Activated naive CD4-positive, alpha-beta T cell treated with anti-CD3 and anti-CD28 coated beads for 36 hours (primary cell): ENCODE data around the gene LMO3. TPM values are rescaled to one million over a fixed set of nuclear protein-coding genes. Genes with fewer than 3 reads are reported as not detected.

Experiments
- CTCF ChIA-PET: fragments of 350-600 bp; sonication (Branson Sonifier 250); formaldehyde crosslinking; loops from one replicate; lab custom pipeline; 2021; ENCODE audit warnings: antibody characterized with exemption; lab: Charles Lee
- DNase-seq: peaks from one replicate; pipeline ENCODE4 v3.0.0-alpha.2; 2020
- H3K27ac Mint-ChIP-seq: one replicate; pipeline ENCODE4 v1.8.0; 2021; ENCODE audit warnings: mild to moderate bottlenecking, mixed read lengths
- H3K27me3 Mint-ChIP-seq: one replicate; pipeline ENCODE4 v1.8.0; 2021; ENCODE audit warnings: low read depth, mixed read lengths
- H3K36me3 Mint-ChIP-seq: one replicate; pipeline ENCODE4 v1.8.0; 2021; ENCODE audit warnings: low read depth, mixed read lengths
- H3K4me1 Mint-ChIP-seq: one replicate; pipeline ENCODE4 v1.8.0; 2021; ENCODE audit warnings: low read depth, mixed read lengths
- H3K4me3 Mint-ChIP-seq: one replicate; pipeline ENCODE4 v1.8.0; 2021; ENCODE audit warnings: mild to moderate bottlenecking, moderate library complexity, mixed read lengths
- H3K9me3 Mint-ChIP-seq: one replicate; pipeline ENCODE4 v1.8.0; 2021; ENCODE audit warnings: mixed read lengths
- intact Hi-C: fragments of 100-400 bp; cut with micrococcal nuclease; formaldehyde crosslinking; loops from one replicate; pipeline ENCODE4 v1.15.1; 2023
- total RNA-seq, 2 experiments: library from RNA; stranded (reverse); gene quantifications; one replicate each; pipeline ENCODE4 v1.2.3, GENCODE V29; 2021

The LMO3 gene
- not detected for total RNA-seq

DNA sequence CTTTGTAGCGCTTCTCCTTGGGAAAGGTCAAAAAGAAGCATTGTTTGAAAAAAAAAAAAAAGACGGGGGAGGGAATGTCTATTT, at the start of gene LMO3:
Gene LMO3 (minus strand): TSS at position 46 of the 84 bp plus-strand sequence. CDS start 5,302 bp downstream, outside the sequence.
- no peak for DNase-seq
- CTCF ChIA-PET: no interaction called here
- intact Hi-C loops: no loop called here
- Mint-ChIP-seq H3K36me3 (peaks cover 2% of the 10 kb centered on the region), H3K9me3 (no peaks in the 10 kb centered on the region), H3K27me3 (peaks cover 59% of the 10 kb centered on the region), H3K27ac (no peak within 1 kb of the TSS), H3K4me3 (no peak within 1 kb of the TSS), H3K4me1 (no peaks in the 10 kb centered on the region)

DNA sequence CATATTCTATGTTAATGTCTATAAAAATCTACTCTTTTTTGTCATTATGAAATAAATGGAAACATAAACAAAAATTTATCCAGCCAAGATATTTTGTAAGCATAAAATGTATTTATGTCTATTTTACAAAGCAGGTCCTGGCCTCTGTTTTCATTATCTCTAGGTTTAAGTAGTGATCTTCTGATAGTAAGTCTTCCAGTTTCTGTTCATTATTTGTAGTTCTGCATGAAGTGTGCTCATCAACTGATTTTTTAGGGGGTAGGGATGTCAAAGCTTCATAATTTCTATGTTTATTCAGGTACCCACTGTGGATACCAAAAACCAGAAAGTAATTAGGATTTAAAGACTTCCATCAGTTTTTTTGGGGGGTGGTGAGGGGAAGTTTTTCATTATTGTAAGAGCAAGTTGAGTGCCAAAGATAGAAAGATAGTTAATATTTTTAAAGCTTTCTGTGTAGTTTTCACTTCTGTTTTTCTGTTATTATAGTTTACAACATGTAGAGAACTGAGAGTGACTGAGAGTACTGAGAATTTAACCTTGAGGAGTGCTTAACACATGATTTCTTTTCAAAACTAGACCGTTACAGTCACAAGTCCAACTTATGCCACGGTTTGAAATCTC, 30.6 kb upstream of the LMO3 start:
- peaks cover 6% of the 10 kb centered on the region for H3K9me3 Mint-ChIP-seq
- H3K4me3 Mint-ChIP-seq: no peak overlapping the region
- CTCF ChIA-PET: no interaction called here
- H3K27me3 Mint-ChIP-seq: no peaks in the 10 kb centered on the region
- intact Hi-C loops: no loop called here
- H3K36me3 Mint-ChIP-seq: no peaks in the 10 kb centered on the region
- no peak for DNase-seq
- no peak overlapping the region for H3K27ac Mint-ChIP-seq
- no peaks in the 10 kb centered on the region for H3K4me1 Mint-ChIP-seq

DNA sequence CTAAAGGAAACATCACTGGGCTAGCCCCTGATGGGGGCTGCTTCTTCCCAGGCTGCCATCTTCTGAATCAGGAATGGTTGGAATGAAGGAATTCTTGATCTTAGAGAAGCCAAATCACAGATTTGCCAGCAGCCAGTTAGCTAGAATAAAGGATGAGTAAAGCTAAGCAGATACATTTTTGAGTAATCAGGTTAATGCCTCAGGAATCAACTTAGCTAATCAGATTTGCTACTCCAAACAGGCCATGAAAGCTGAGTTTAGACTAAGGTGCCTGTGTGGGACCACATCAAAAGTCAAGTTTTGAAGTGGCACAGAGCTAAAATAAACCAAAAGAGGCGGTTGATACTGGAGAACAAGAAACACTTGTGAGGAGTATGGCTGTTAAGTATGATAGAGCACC, 28.8 kb upstream of the LMO3 start:
- Mint-ChIP-seq H3K27me3 (no peaks in the 10 kb centered on the region), H3K36me3 (no peaks in the 10 kb centered on the region), H3K4me3 (no peak overlapping the region), H3K4me1 (no peaks in the 10 kb centered on the region), H3K9me3 (peaks cover 5% of the 10 kb centered on the region), H3K27ac (no peak overlapping the region)
- intact Hi-C loops: no loop called here
- CTCF ChIA-PET: no interaction called here
- no peak for DNase-seq

DNA sequence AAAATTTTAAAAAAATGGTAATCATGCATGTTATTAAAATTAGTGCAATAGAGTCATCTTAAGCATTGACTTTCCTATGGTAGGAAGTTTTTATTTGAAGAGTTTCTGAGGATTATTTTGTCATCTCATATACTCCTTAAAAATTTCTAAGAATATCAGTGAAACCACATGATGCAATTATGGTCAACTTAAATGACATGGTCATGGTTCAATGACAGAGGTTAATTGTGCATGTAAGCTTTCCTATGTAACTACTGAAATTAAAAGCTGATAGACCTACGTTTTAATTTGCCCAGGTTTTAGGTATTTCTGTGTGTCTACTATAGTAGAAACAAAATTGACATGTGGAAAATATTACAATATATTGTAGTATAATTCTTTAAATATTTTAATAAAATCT, 21.0 kb upstream of the LMO3 start:
- Mint-ChIP-seq H3K27me3 (no peaks in the 10 kb centered on the region), H3K4me3 (no peak overlapping the region), H3K27ac (no peak overlapping the region), H3K4me1 (no peaks in the 10 kb centered on the region), H3K36me3 (no peaks in the 10 kb centered on the region), H3K9me3 (peaks cover 3% of the 10 kb centered on the region)
- no peak for DNase-seq
- CTCF ChIA-PET: no interaction called here
- intact Hi-C loops: no loop called here

DNA sequence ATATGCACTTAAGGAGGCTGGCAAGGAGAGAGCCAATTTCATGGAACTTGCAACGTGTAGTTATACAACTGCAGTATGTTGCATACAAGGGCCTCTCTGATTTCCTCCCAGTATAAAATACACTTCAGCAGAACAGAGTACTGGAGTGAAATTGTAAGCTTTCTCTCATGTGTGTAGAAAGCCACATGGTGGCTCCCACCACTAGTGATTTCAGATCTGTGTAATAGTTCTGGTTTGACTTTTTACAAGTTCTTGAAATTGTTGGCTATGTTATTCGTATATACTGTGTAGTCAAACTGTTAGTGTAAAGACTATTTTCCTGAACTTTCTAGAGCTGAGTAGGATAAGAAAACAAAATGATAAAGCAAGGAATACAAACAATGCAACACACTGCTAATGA, 16.4 kb upstream of the LMO3 start:
- no peak overlapping the region for H3K27ac Mint-ChIP-seq
- intact Hi-C loops: no loop called here
- H3K36me3 Mint-ChIP-seq: no peaks in the 10 kb centered on the region
- H3K4me1 Mint-ChIP-seq: no peaks in the 10 kb centered on the region
- no peak overlapping the region for H3K4me3 Mint-ChIP-seq
- no peaks in the 10 kb centered on the region for H3K27me3 Mint-ChIP-seq
- no peak for DNase-seq
- H3K9me3 Mint-ChIP-seq: peaks cover 5% of the 10 kb centered on the region
- CTCF ChIA-PET: no interaction called here

DNA sequence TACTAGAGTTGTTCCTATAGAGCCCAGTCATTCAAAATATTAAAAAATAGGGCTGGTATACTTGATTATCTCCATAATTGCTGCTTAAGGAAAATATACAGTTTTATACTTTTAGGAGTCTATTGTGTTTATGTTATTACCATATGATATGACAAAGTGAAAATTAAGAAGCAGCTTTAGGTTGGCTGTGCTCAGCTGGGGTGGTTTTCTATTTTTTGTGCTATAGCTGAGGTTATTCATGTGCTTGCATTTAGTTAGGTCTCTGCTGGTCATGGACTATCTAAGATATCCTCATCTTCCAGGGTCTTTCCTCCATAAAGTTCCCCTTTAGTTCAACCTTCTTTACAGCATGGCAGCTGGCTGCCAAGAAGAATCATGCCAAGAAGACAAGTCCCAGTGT, 13.6 kb upstream of the LMO3 start:
- CTCF ChIA-PET: interaction anchor here (0.6 kb wide), 1 partner anchor 15 kb away, joined by 3 read pairs; no protein-coding TSS in a partner anchor
- Mint-ChIP-seq H3K9me3 (peaks cover 5% of the 10 kb centered on the region), H3K4me1 (no peaks in the 10 kb centered on the region), H3K36me3 (no peaks in the 10 kb centered on the region), H3K27ac (no peak overlapping the region), H3K27me3 (no peaks in the 10 kb centered on the region), H3K4me3 (no peak overlapping the region)
- no peak for DNase-seq
- intact Hi-C loops: no loop called here

DNA sequence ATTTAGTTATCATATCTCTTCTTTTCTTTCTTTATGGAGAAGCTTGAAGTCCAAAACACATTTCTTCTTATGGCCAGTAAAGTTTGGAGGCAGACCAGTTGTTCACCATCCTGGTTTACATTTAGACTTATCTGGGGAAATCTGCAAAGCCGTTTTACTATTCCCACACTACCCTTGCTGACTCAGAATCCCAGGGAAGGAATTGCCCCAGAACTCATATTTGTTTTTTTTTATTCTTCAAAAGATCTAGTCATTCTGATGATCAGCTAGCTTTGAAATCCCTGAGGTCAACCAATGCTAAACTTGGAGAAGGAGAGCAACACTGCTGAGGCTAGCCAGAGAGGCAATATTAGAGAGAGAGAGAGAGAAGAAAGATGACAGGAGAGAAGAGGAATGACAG, 12.3 kb upstream of the LMO3 start:
- Mint-ChIP-seq H3K4me1 (no peaks in the 10 kb centered on the region), H3K9me3 (peaks cover 5% of the 10 kb centered on the region), H3K36me3 (no peaks in the 10 kb centered on the region), H3K27ac (no peak overlapping the region), H3K27me3 (no peaks in the 10 kb centered on the region), H3K4me3 (no peak overlapping the region)
- no peak for DNase-seq
- intact Hi-C loops: no loop called here
- CTCF ChIA-PET: no interaction called here

DNA sequence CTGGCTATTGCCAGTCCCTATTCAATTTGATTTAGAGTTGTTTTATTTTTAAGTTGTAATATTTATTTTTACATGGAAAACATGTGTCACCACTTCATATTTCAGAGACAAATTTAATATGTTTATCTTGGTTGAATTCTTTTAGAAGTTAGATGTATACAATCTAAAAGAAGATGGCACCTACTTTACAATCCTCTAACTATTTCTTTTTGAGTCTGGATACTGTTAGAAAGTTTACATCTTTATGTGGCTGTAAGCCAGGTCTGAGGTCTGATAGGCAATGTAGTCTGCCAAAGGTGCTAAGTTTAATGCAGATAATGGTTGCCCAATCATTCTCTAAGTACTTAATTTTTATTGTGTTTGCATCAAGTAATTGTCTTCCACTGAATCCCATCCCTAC, 7.2 kb upstream of the LMO3 start:
- Mint-ChIP-seq H3K4me3 (no peak overlapping the region), H3K27me3 (peaks cover 19% of the 10 kb centered on the region), H3K27ac (no peak overlapping the region), H3K4me1 (no peaks in the 10 kb centered on the region), H3K36me3 (no peaks in the 10 kb centered on the region), H3K9me3 (no peaks in the 10 kb centered on the region)
- intact Hi-C loops: no loop called here
- CTCF ChIA-PET: no interaction called here
- no peak for DNase-seq

DNA sequence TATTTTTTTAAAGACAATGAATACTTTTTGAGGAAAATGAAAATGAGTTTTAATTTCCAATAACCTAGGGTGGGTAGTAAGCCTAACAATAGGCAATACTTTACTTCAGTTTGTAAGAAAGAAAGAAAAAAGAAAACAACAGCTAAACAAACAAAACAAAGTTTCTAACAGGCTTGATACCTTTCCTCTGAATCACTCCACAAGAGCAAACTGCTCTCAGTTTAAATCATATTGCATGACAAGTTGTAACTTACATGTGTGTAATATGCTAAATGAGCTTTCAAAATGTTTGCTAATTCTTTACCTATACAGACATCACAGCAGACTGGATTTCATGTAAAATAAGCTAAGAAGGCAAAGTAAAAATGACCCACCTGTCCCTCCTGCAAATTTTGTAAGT, 6.7 kb upstream of the LMO3 start:
- intact Hi-C loops: no loop called here
- Mint-ChIP-seq H3K27me3 (peaks cover 23% of the 10 kb centered on the region), H3K27ac (no peak overlapping the region), H3K9me3 (no peaks in the 10 kb centered on the region), H3K36me3 (no peaks in the 10 kb centered on the region), H3K4me3 (no peak overlapping the region), H3K4me1 (no peaks in the 10 kb centered on the region)
- CTCF ChIA-PET: no interaction called here
- DNase-seq: no peak

DNA sequence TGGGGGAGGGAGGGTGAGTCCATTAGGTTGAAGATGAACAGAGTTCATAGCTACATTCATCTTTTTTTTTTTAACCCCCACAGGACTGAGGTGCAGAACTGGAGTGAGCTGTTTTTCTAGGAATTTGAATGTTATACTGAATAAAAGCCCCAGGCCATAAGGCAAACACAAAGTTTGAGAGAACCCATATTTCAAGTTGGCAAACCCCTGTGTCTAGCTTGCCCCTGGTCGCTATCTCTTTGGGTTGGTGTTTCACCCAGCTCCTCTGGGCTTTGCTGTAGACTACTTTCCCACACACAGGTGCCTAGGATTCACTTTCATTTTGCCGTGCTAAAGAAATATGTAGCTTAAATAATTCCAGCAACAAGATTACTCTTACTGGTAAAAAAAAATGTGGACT, 5.2 kb upstream of the LMO3 start:
- Mint-ChIP-seq H3K4me1 (no peaks in the 10 kb centered on the region), H3K27ac (no peak overlapping the region), H3K36me3 (peaks cover 2% of the 10 kb centered on the region), H3K4me3 (no peak overlapping the region), H3K9me3 (no peaks in the 10 kb centered on the region), H3K27me3 (peaks cover 34% of the 10 kb centered on the region)
- CTCF ChIA-PET: no interaction called here
- intact Hi-C loops: no loop called here
- no peak for DNase-seq

DNA sequence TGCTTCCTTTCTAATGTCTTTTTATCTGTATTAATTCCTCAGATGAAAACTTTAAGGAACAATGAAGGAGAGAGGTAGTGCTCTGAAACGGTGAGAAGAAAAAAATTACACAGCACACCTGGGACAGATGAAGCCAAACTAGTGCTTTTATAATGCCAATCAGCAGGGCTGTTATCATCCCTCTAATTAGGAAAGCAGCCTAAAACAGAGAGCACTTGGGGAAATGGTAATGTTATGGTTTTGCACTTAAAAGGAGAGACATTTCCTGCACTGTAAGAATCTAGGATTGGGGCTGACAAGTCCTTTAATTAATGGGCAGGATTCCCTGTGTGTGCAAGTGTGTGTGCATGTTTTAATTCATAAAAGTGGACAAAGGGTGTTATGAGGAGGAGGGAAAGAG, 4.8 kb upstream of the LMO3 start:
- no peak overlapping the region for H3K27ac Mint-ChIP-seq
- H3K9me3 Mint-ChIP-seq: no peaks in the 10 kb centered on the region
- intact Hi-C loops: no loop called here
- CTCF ChIA-PET: no interaction called here
- no peak for DNase-seq
- H3K4me3 Mint-ChIP-seq: no peak overlapping the region
- peaks cover 38% of the 10 kb centered on the region for H3K27me3 Mint-ChIP-seq
- H3K36me3 Mint-ChIP-seq: peaks cover 2% of the 10 kb centered on the region
- no peaks in the 10 kb centered on the region for H3K4me1 Mint-ChIP-seq

DNA sequence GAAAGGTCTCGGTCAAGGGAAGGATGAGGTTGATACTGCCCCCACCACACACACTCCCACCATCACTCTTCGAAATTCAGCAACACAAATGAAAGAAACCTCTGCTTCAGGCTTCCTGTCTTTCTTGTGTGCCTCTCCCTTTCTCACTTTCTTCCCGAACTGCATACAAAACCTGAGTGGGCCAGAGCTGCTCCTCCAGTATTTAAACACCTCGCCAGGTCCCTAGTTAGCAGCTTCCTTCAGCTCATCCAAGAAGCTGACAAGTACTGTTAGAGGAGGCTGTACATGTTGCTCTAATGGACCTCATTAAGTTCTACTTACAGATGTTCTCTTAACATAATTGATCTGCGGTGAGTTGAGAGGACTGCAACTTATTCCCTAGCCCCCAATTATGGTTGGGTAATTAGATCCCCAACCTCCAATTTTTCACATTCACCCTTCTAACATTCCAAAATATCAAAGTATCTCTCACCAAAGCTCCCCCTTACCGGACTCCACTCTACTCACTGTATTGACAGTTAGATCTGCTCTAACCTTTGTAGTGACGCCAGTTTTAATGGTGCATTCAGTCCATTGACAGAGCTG, 4.1 kb upstream of the LMO3 start:
- no peak overlapping the region for H3K27ac Mint-ChIP-seq
- peaks cover 2% of the 10 kb centered on the region for H3K36me3 Mint-ChIP-seq
- H3K27me3 Mint-ChIP-seq: peaks cover 43% of the 10 kb centered on the region
- no peak overlapping the region for H3K4me3 Mint-ChIP-seq
- no peak for DNase-seq
- no peaks in the 10 kb centered on the region for H3K9me3 Mint-ChIP-seq
- intact Hi-C loops: no loop called here
- CTCF ChIA-PET: no interaction called here
- no peaks in the 10 kb centered on the region for H3K4me1 Mint-ChIP-seq

DNA sequence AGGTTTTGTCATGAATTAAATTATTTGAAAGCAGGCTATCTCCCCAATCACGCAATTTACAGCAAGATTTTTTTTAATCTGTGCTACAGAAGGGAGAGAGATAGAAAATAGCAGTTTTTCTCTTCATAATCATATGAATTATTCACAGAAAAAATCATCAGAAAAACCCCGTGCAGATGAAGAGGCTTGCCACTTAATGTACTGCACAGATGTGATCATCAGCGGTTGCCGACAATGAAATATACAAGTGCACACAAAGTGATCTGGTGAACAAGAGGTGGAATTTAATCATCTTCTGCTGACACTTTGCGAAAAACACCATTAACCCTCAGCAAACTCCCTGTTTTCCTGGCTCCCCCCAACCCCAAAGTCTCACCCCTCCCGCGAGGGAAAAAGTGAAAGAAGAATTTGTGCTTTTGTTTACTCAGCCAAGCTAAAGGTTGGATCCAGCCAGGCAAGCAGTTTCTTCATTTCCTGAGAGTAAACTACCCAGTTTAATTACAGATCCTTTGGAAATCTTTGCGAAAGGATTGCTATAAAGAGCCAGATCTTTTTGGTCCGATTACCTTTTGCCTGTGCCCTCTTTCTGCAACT, 3.1 kb upstream of the LMO3 start:
- H3K27ac Mint-ChIP-seq: no peak overlapping the region
- no peaks in the 10 kb centered on the region for H3K4me1 Mint-ChIP-seq
- H3K4me3 Mint-ChIP-seq: no peak overlapping the region
- H3K36me3 Mint-ChIP-seq: peaks cover 2% of the 10 kb centered on the region
- CTCF ChIA-PET: no interaction called here
- peaks cover 51% of the 10 kb centered on the region for H3K27me3 Mint-ChIP-seq
- intact Hi-C loops: no loop called here
- no peaks in the 10 kb centered on the region for H3K9me3 Mint-ChIP-seq
- DNase-seq: no peak
